SK-N-MC (cell line): Measurements from ENCODE around the gene SYCE3.

Experiments
- DNase-seq: peaks from one replicate; pipeline ENCODE4 v3.0.0-alpha.2; 2011; ENCODE audit warnings: low read depth, low spot score
- H3K27ac ChIP-seq: fragments of 200-600 bp; sonication (generic); 2 replicates; pipeline ENCODE4 v1.5.1; 2016; ENCODE audit warnings: mixed run types
- H3K36me3 ChIP-seq: fragments of 200-600 bp; sonication (generic); 2 replicates; pipeline ENCODE4 v1.6.1; 2017; ENCODE audit warnings: antibody characterized with exemption, low read length, mixed read lengths; ENCODE audit not compliant: insufficient read depth
- H3K4me3 ChIP-seq: fragments of 200-600 bp; sonication (generic); 2 replicates; pipeline ENCODE4 v1.5.1; 2016
- H3K9ac ChIP-seq: fragments of 200-600 bp; sonication (generic); 2 replicates; pipeline ENCODE4 v1.8.0; 2017; ENCODE audit warnings: mixed run types, mixed read lengths; ENCODE audit not compliant: insufficient read length
- H3K9me3 ChIP-seq: fragments of 200-600 bp; sonication (generic); 2 replicates; pipeline ENCODE4 v1.6.1; 2017; ENCODE audit warnings: low read depth, mild to moderate bottlenecking, antibody characterized with exemption, low read length, moderate library complexity, mixed read lengths
- EZH2 ChIP-seq: fragments of 200-600 bp; sonication (generic); IDR thresholded peaks from one replicate; pipeline ENCODE4 v1.6.1; 2017; ENCODE audit warnings: antibody characterized with exemption
- FOXP2 ChIP-seq: optimal IDR thresholded peaks from 2 replicates; pipeline ENCODE3; 2011; ENCODE audit warnings: mild to moderate bottlenecking, moderate library complexity; ENCODE audit not compliant: insufficient read depth; ENCODE audit errors: extremely low read length, control extremely low read depth
- POLR2AphosphoS5 ChIP-seq: IDR thresholded peaks from 2 replicates; pipeline ENCODE4 v1.6.1; 2012; ENCODE audit warnings: mild to moderate bottlenecking, low read depth, low read length, borderline replicate concordance

SYCE3 gene

GRCh38 chr22:50528682-50529415, 33.9 kb downstream of the SYCE3 start:
- H3K27ac ChIP-seq = no peak overlapping the region
- no peaks in the 10 kb centered on the region for H3K9me3 ChIP-seq
- DNase-seq = no peak
- no peak overlapping the region for H3K9ac ChIP-seq
- H3K4me3 ChIP-seq = no peak overlapping the region
- H3K36me3 ChIP-seq = peaks cover 1% of the 10 kb centered on the region; the same call in 1 of the 2 replicates
- TF ChIP-seq POLR2AphosphoS5 (no peak), FOXP2 (no peak), EZH2 (no peak)

- no peaks in the 10 kb centered on the region for H3K9me3 ChIP-seq
- no peak for DNase-seq
- H3K36me3 ChIP-seq = peaks cover 9% of the 10 kb centered on the region; the same call in 1 of the 2 replicates
- TF ChIP-seq EZH2 (no peak), FOXP2 (no peak), POLR2AphosphoS5 (no peak)
- H3K27ac ChIP-seq = no peak overlapping the region
- H3K4me3 ChIP-seq = no peak overlapping the region
- no peak overlapping the region for H3K9ac ChIP-seq
Observed at GRCh38 chr22:50527921-50528681, 34.6 kb downstream of the SYCE3 start.

GRCh38 chr22:50526834-50527801, 35.6 kb downstream of the SYCE3 start:
- H3K27ac ChIP-seq = 0 out of 2 replicates have a peak overlapping the region, but pooled peaks have one; percentile 89
- TF ChIP-seq POLR2AphosphoS5 (no peak; the same call in 1 of the 2 replicates), EZH2 (no peak), FOXP2 (no peak)
- peak overlapping the region; percentile 84 for H3K4me3 ChIP-seq
- H3K9ac ChIP-seq = peak overlapping the region; percentile 79
- H3K36me3 ChIP-seq = peaks cover 11% of the 10 kb centered on the region; the same call in 1 of the 2 replicates
- DNase-seq = no peak
- no peaks in the 10 kb centered on the region for H3K9me3 ChIP-seq

- H3K9me3 ChIP-seq = no peaks in the 10 kb centered on the region
- DNase-seq = no peak
- H3K27ac ChIP-seq = peak overlapping the region; percentile 89
- H3K4me3 ChIP-seq = peak overlapping the region; percentile 84
- H3K9ac ChIP-seq = peak overlapping the region; percentile 79
- TF ChIP-seq EZH2 (no peak), FOXP2 (no peak), POLR2AphosphoS5 (no peak; the same call in 1 of the 2 replicates)
- H3K36me3 ChIP-seq = peaks cover 11% of the 10 kb centered on the region; the same call in 1 of the 2 replicates
Observed at GRCh38 chr22:50526108-50526833, 36.4 kb downstream of the SYCE3 start.

GRCh38 chr22:50525858-50526107, 36.9 kb downstream of the SYCE3 start:
- H3K27ac ChIP-seq = peak overlapping the region; percentile 89
- TF ChIP-seq POLR2AphosphoS5 = no peak
- TF ChIP-seq FOXP2 = no peak
- no peak for TF ChIP-seq EZH2
- no peaks in the 10 kb centered on the region for H3K9me3 ChIP-seq
- no peak for DNase-seq
- H3K9ac ChIP-seq = peak overlapping the region; percentile 79
- peak overlapping the region; percentile 84 for H3K4me3 ChIP-seq
- peaks cover 16% of the 10 kb centered on the region; the same call in 1 of the 2 replicates for H3K36me3 ChIP-seq

GRCh38 chr22:50525104-50525857, 37.4 kb downstream of the SYCE3 start, which contains the start of gene SCO2:
TSS of gene SCO2 (minus strand) at chr22:50525598. CDS start at chr22:50524411, 1,187 bp downstream.
- H3K4me3 ChIP-seq = peak within 1 kb of the TSS; percentile 84
- no peak for TF ChIP-seq FOXP2
- peak; percentile 92 for TF ChIP-seq POLR2AphosphoS5
- TF ChIP-seq EZH2 = no peak
- peak; percentile 77 for DNase-seq
- H3K27ac ChIP-seq = peak within 1 kb of the TSS; percentile 89
- H3K9me3 ChIP-seq = no peaks in the 10 kb centered on the region
- H3K36me3 ChIP-seq = peaks cover 18% of the 10 kb centered on the region; the same call in 1 of the 2 replicates
- H3K9ac ChIP-seq = peak within 1 kb of the TSS; percentile 90
